ENCODE results near the gene COL11A2. TPM values are rescaled to one million over a fixed set of nuclear protein-coding genes. Genes with fewer than 3 reads are reported as not detected.

The COL11A2 gene
- total RNA-seq, 1 experiment from 2014 or later = 1.1 TPM

- DNase-seq (ENCODE audit: low read depth) = no peak
These were observed 14.7 kb upstream of the COL11A2 start for GRCh38 chr6:33206864-33207551.

- DNase-seq (ENCODE audit: low read depth) = no peak
These were observed 14.0 kb upstream of the COL11A2 start for GRCh38 chr6:33206027-33206863.

- DNase-seq (ENCODE audit: low read depth) = no peak
These were observed 13.1 kb upstream of the COL11A2 start for GRCh38 chr6:33205191-33206026.

GRCh38 chr6:33204415-33205190 is 12.3 kb upstream of the COL11A2 start, which contains the start of gene HSD17B8:
HSD17B8 (plus strand) TSS chr6:33204655; CDS start chr6:33204669, 14 bp downstream.
- DNase-seq (ENCODE audit: low read depth) = peak; percentile 82

- DNase-seq (ENCODE audit: low read depth) = no peak
These were observed 11.8 kb upstream of the COL11A2 start for GRCh38 chr6:33204165-33204414.

- no peak for DNase-seq (ENCODE audit: low read depth)
These were observed 11.3 kb upstream of the COL11A2 start for GRCh38 chr6:33203443-33204164.

GRCh38 chr6:33202799-33203198 is 10.5 kb upstream of the COL11A2 start:
- DNase-seq (ENCODE audit: low read depth) = no peak

- DNase-seq (ENCODE audit: low read depth) = no peak
These were observed 9.7 kb upstream of the COL11A2 start for GRCh38 chr6:33201935-33202334.

GRCh38 chr6:33201147-33201545 is 8.9 kb upstream of the COL11A2 start:
- DNase-seq (ENCODE audit: low read depth) = no peak

GRCh38 chr6:33200219-33201146 is 8.2 kb upstream of the COL11A2 start, which contains the start of the genes RXRB and SLC39A7:
RXRB (minus strand) TSS chr6:33200665; CDS start chr6:33200476, 189 bp downstream.
SLC39A7 (plus strand) TSS chr6:33200867; CDS start chr6:33201246, 379 bp downstream.
- peak; percentile 99 for DNase-seq (ENCODE audit: low read depth)

- DNase-seq (ENCODE audit: low read depth) = peak; percentile 67
These were observed 7.5 kb upstream of the COL11A2 start for GRCh38 chr6:33199687-33200218.

GRCh38 chr6:33198853-33199436 is 6.7 kb upstream of the COL11A2 start:
- DNase-seq (ENCODE audit: low read depth) = no peak

- DNase-seq (ENCODE audit: low read depth) = no peak
These were observed 6.0 kb upstream of the COL11A2 start for GRCh38 chr6:33198159-33198852.

- DNase-seq (ENCODE audit: low read depth) = peak; percentile 74
These were observed 5.3 kb upstream of the COL11A2 start for GRCh38 chr6:33197431-33198048.

- no peak for DNase-seq (ENCODE audit: low read depth)
These were observed 3.3 kb upstream of the COL11A2 start for GRCh38 chr6:33195304-33196165.

- DNase-seq (ENCODE audit: low read depth) = no peak
These were observed 2.2 kb upstream of the COL11A2 start for GRCh38 chr6:33194431-33194979.
